Panc1 (cell line): Measurements from ENCODE around the gene PTGDS.

Experiments used
- POLR2AphosphoS5 ChIP-seq: IDR thresholded peaks from 2 replicates; pipeline ENCODE4 v1.6.1; 2012; ENCODE audit warnings: mild to moderate bottlenecking, low read depth, low read length, moderate library complexity
- SIN3A ChIP-seq: IDR thresholded peaks from 2 replicates; pipeline ENCODE4 v1.6.1; 2012; ENCODE audit warnings: low read depth, mild to moderate bottlenecking, low read length, moderate library complexity, borderline replicate concordance; ENCODE audit not compliant: insufficient read depth
- TCF7L2 ChIP-seq: IDR thresholded peaks from 2 replicates; pipeline ENCODE4 v1.6.1; 2011; ENCODE audit warnings: mild to moderate bottlenecking, low read depth, low read length, inconsistent platforms
- TF ChIP-seq, protein P1 (sequence below): fragments of 450-650 bp; IDR thresholded peaks from 2 replicates; pipeline ENCODE4 v1.5.1; 2017; ENCODE audit warnings: mild to moderate bottlenecking
- TF ChIP-seq, protein P2 (sequence below), 2 experiments: IDR thresholded peaks; 2 replicates each; pipeline ENCODE4 v1.6.1; 2011 to 2012; ENCODE audit warnings: low read depth in 2 of 2, control low read depth in 1 of 2, low read length in 1 of 2, mild to moderate bottlenecking in 1 of 2, moderate library complexity in 1 of 2; ENCODE audit not compliant: insufficient read depth in 1 of 2

- TF ChIP-seq, protein P1, sequence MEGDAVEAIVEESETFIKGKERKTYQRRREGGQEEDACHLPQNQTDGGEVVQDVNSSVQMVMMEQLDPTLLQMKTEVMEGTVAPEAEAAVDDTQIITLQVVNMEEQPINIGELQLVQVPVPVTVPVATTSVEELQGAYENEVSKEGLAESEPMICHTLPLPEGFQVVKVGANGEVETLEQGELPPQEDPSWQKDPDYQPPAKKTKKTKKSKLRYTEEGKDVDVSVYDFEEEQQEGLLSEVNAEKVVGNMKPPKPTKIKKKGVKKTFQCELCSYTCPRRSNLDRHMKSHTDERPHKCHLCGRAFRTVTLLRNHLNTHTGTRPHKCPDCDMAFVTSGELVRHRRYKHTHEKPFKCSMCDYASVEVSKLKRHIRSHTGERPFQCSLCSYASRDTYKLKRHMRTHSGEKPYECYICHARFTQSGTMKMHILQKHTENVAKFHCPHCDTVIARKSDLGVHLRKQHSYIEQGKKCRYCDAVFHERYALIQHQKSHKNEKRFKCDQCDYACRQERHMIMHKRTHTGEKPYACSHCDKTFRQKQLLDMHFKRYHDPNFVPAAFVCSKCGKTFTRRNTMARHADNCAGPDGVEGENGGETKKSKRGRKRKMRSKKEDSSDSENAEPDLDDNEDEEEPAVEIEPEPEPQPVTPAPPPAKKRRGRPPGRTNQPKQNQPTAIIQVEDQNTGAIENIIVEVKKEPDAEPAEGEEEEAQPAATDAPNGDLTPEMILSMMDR, result no peak
- TF ChIP-seq, protein P2, sequence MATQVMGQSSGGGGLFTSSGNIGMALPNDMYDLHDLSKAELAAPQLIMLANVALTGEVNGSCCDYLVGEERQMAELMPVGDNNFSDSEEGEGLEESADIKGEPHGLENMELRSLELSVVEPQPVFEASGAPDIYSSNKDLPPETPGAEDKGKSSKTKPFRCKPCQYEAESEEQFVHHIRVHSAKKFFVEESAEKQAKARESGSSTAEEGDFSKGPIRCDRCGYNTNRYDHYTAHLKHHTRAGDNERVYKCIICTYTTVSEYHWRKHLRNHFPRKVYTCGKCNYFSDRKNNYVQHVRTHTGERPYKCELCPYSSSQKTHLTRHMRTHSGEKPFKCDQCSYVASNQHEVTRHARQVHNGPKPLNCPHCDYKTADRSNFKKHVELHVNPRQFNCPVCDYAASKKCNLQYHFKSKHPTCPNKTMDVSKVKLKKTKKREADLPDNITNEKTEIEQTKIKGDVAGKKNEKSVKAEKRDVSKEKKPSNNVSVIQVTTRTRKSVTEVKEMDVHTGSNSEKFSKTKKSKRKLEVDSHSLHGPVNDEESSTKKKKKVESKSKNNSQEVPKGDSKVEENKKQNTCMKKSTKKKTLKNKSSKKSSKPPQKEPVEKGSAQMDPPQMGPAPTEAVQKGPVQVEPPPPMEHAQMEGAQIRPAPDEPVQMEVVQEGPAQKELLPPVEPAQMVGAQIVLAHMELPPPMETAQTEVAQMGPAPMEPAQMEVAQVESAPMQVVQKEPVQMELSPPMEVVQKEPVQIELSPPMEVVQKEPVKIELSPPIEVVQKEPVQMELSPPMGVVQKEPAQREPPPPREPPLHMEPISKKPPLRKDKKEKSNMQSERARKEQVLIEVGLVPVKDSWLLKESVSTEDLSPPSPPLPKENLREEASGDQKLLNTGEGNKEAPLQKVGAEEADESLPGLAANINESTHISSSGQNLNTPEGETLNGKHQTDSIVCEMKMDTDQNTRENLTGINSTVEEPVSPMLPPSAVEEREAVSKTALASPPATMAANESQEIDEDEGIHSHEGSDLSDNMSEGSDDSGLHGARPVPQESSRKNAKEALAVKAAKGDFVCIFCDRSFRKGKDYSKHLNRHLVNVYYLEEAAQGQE (IDR thresholded peaks at IDR 0.05; ENCODE audit: insufficient read depth in 1 of 2, low read depth in 2 of 2, low read length in 1 of 2), result no peak
- TF ChIP-seq TCF7L2, result no peak
- no peak for TF ChIP-seq SIN3A
- no peak for TF ChIP-seq POLR2AphosphoS5
Observed at GRCh38 chr9:137007816-137008270, 30.5 kb downstream of the PTGDS start.
